Measurements from ENCODE around the gene TAGLN2. TPM values are rescaled to one million over a fixed set of nuclear protein-coding genes. Genes with fewer than 3 reads are reported as not detected.
A peak's percentile ranks its signal among the peaks of the same experiment; 100 is the strongest.

TAGLN2 gene
- polyA plus RNA-seq, 4 donors, result 244 to 472 (median 400) TPM

DNA sequence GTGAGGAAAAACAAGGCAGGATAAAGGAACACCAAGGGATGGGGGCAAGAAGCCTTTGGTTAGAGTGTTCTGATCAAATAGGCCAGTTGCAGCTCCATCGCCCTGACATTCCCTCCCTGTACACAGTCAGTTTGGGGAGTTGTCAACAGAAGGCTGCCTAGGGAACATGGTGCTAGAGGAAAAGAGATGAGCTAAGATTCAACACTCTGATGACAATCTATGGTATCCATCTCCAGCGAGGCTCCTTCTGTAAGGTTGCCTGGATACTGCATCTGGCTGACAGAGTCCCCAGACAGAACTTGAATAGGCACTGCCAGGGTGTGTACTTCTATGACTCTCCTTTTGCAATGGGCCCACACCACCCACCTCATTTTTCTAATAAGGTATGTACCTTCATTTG lies 40.0 kb upstream of the TAGLN2 start:
- H3K27me3 ChIP-seq (ENCODE audit: control insufficient read depth in 3 of 3, insufficient read depth in 3 of 3, low read length in 3 of 3), result no peaks in the 10 kb centered on the region
- H3K4me3 ChIP-seq (ENCODE audit: low read depth in 1 of 3, low read length in 3 of 3), result peak overlapping the region in 1 of 3 donors; percentile 43
- H3K27ac ChIP-seq (ENCODE audit: low read depth in 1 of 3, low read length in 2 of 3), result no peak overlapping the region
- H3K4me1 ChIP-seq (ENCODE audit: control insufficient read depth in 3 of 3, insufficient read depth in 2 of 3, low read depth in 1 of 3, low read length in 2 of 3), result peaks cover 3 to 37% (median 4%) of the 10 kb centered on the region in 3 donors
- DNase-seq, result no peak
- no peaks in the 10 kb centered on the region for H3K9me3 ChIP-seq (ENCODE audit: control insufficient read depth in 2 of 2, insufficient read depth in 1 of 2, low read depth in 1 of 2, low read length in 1 of 2)
- WGBS, 3 donors, result 85 to 93% (median 88%) methylated on average over 2 of the region's 2 CpGs
- FAIRE-seq, result no peak
- no peaks in the 10 kb centered on the region for H3K36me3 ChIP-seq (ENCODE audit: control insufficient read depth in 3 of 3, insufficient read depth in 2 of 3, low read depth in 1 of 3, low read length in 3 of 3)

DNA sequence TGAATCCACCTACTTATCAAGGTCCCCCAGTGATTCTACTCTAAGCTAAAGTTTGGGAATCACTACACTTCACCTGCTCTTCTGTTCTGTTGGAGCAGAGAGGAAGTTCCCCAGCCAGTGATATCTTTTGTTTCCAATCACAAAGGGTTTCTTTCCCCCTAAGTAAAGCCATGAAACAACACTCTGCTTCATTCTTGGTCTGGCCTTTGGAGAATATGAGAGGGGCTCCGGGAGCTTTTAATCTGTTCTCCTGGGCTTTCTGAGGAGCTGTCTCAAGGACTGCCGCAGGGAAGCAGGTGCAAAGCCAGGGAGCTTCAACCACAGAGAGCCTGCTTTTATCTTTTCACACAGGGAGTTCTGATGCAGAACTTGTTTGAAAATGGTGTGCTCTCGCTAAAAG lies 38.8 kb upstream of the TAGLN2 start:
- Histone ChIP-seq H3K9me3 (ENCODE audit: control insufficient read depth in 2 of 2, insufficient read depth in 1 of 2, low read depth in 1 of 2, low read length in 1 of 2) (no peaks in the 10 kb centered on the region), H3K36me3 (ENCODE audit: control insufficient read depth in 3 of 3, insufficient read depth in 2 of 3, low read depth in 1 of 3, low read length in 3 of 3) (no peaks in the 10 kb centered on the region), H3K27me3 (ENCODE audit: control insufficient read depth in 3 of 3, insufficient read depth in 3 of 3, low read length in 3 of 3) (no peaks in the 10 kb centered on the region), H3K27ac (ENCODE audit: low read depth in 1 of 3, low read length in 2 of 3) (peak overlapping the region in 1 of 3 donors; percentile 56), H3K4me1 (ENCODE audit: control insufficient read depth in 3 of 3, insufficient read depth in 2 of 3, low read depth in 1 of 3, low read length in 2 of 3) (peaks cover 0 to 32% (median 3%) of the 10 kb centered on the region in 3 donors), H3K4me3 (ENCODE audit: low read depth in 1 of 3, low read length in 3 of 3) (peak overlapping the region in 1 of 3 donors; percentile 43)
- 14 to 66% (median 34%) methylated on average over 3 of the region's 3 CpGs for WGBS, 3 donors
- FAIRE-seq (no peak), DNase-seq (no peak)

DNA sequence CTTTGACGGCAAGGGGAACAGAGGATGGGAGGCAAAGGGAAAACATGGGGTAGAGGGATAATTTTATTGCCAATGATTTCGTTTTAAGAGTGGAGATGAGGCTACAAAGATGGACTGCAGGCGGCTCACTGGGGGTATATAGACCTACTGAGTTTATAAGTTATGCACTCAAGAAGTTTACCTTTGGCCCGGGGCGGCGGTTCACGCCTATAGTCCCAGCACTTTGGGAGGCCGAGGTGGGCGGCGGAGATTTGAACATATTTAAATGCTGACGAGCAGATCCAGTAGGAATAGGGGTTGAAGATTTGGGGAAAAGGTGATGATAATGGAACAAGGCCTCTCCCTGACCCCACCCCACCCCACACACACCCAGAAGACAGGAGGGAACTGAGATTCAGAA lies 36.9 kb upstream of the TAGLN2 start:
- DNase-seq, result no peak
- 59 to 86% (median 74%) methylated on average over 11 of the region's 11 CpGs for WGBS, 3 donors
- Histone ChIP-seq H3K36me3 (ENCODE audit: control insufficient read depth in 3 of 3, insufficient read depth in 2 of 3, low read depth in 1 of 3, low read length in 3 of 3) (no peaks in the 10 kb centered on the region), H3K4me1 (ENCODE audit: control insufficient read depth in 3 of 3, insufficient read depth in 2 of 3, low read depth in 1 of 3, low read length in 2 of 3) (peaks cover 0 to 38% (median 2%) of the 10 kb centered on the region in 3 donors), H3K4me3 (ENCODE audit: low read depth in 1 of 3, low read length in 3 of 3) (peak overlapping the region in 2 of 3 donors; percentile 9 to 43), H3K27me3 (ENCODE audit: control insufficient read depth in 3 of 3, insufficient read depth in 3 of 3, low read length in 3 of 3) (no peaks in the 10 kb centered on the region), H3K27ac (ENCODE audit: low read depth in 1 of 3, low read length in 2 of 3) (peak overlapping the region; percentile 6 to 75 (median 59)), H3K9me3 (ENCODE audit: control insufficient read depth in 2 of 2, insufficient read depth in 1 of 2, low read depth in 1 of 2, low read length in 1 of 2) (no peaks in the 10 kb centered on the region)
- FAIRE-seq, result no peak

DNA sequence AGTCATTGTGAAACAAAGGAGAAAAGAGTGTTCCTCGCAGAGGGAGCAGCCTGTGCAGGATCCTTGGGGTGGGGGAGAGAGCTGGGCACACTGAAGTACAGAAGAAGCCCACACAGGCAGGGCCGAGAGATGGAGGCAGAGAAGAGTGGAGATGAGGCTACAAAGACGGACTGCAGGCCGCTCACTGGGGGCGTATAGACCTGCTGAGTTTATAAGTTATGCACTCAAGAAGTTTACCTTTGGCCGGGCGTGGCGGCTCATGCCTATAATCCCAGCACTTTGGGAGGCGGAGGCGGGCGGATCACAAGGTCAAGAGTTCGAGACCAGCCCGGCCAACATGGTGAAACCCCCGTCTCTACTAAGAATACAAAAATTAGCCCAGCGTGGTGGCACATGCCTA lies 36.3 kb upstream of the TAGLN2 start:
- Histone ChIP-seq H3K9me3 (ENCODE audit: control insufficient read depth in 2 of 2, insufficient read depth in 1 of 2, low read depth in 1 of 2, low read length in 1 of 2) (no peaks in the 10 kb centered on the region), H3K36me3 (ENCODE audit: control insufficient read depth in 3 of 3, insufficient read depth in 2 of 3, low read depth in 1 of 3, low read length in 3 of 3) (no peaks in the 10 kb centered on the region), H3K27ac (ENCODE audit: low read depth in 1 of 3, low read length in 2 of 3) (peak overlapping the region; percentile 21 to 75 (median 59)), H3K4me1 (ENCODE audit: control insufficient read depth in 3 of 3, insufficient read depth in 2 of 3, low read depth in 1 of 3, low read length in 2 of 3) (peaks cover 0 to 38% (median 2%) of the 10 kb centered on the region in 3 donors), H3K4me3 (ENCODE audit: low read depth in 1 of 3, low read length in 3 of 3) (peak overlapping the region in 2 of 3 donors; percentile 22 to 43), H3K27me3 (ENCODE audit: control insufficient read depth in 3 of 3, insufficient read depth in 3 of 3, low read length in 3 of 3) (no peaks in the 10 kb centered on the region)
- FAIRE-seq, result no peak
- DNase-seq, result peak; percentile 65 to 87
- WGBS, 3 donors, result 21 to 54% (median 38%) methylated on average over 15 of the region's 15 CpGs

DNA sequence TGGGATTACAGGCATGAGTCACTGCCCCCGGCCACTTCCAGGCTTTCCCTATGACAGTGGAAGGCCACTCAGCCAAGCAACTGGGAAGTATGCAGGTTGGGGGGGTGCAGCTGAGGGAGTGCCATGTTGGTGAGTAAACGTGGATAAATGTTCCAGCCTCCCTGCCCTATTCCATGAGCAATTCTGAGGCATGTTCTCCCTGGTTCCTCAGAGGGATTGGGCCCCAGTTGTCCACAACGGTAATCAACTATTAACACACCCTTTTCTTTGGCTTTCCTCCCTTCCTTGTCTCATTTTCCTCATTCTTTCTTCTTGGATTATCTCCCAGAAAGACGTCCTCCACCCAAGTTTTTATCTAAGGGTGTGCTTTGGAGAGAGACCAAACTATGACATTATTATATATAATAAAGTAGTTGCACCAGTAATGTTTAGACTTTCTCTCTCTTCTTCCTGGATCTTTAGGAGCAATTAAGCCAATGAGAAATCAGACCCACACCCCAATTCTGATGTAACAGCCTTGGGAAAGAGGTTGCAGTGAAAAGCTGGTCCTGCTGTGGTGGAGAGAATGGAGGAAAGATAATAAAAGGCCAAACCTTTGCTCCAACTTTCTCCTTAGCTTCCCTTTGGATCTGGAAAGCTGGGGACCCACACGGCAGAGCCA lies 35.5 kb upstream of the TAGLN2 start:
- peak overlapping the region in 2 of 3 donors; percentile 22 to 43 for H3K4me3 ChIP-seq (ENCODE audit: low read depth in 1 of 3, low read length in 3 of 3)
- H3K9me3 ChIP-seq (ENCODE audit: control insufficient read depth in 2 of 2, insufficient read depth in 1 of 2, low read depth in 1 of 2, low read length in 1 of 2), result no peaks in the 10 kb centered on the region
- WGBS, 3 donors, result 11 to 38% (median 28%) methylated on average over 5 of the region's 5 CpGs
- no peaks in the 10 kb centered on the region for H3K36me3 ChIP-seq (ENCODE audit: control insufficient read depth in 3 of 3, insufficient read depth in 2 of 3, low read depth in 1 of 3, low read length in 3 of 3)
- DNase-seq (peak; percentile 78 to 97), FAIRE-seq (peak; percentile 33)
- no peaks in the 10 kb centered on the region for H3K27me3 ChIP-seq (ENCODE audit: control insufficient read depth in 3 of 3, insufficient read depth in 3 of 3, low read length in 3 of 3)
- H3K4me1 ChIP-seq (ENCODE audit: control insufficient read depth in 3 of 3, insufficient read depth in 2 of 3, low read depth in 1 of 3, low read length in 2 of 3), result peaks cover 0 to 38% (median 2%) of the 10 kb centered on the region in 3 donors
- peak overlapping the region; percentile 37 to 75 (median 59) for H3K27ac ChIP-seq (ENCODE audit: low read depth in 1 of 3, low read length in 2 of 3)

DNA sequence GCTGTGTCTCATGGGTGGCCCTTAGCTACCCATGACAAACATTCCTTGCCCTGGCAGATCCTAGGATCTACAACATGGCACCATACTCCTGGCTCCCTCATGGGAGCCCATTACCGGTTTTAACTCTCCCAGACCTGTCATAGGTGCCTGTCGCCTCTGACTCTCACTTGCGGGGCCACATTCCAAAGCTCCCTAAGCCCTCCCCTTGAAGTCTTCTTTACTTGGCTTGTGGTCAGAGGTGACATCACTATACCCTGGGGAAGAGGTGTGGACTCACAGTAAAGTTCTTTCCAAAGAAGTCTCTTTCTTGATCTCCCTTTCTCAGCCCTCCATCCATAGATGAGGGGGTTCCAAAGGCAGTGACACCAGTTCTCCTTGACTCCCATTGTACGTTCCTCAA lies 34.1 kb upstream of the TAGLN2 start:
- Histone ChIP-seq H3K27me3 (ENCODE audit: control insufficient read depth in 3 of 3, insufficient read depth in 3 of 3, low read length in 3 of 3) (no peaks in the 10 kb centered on the region), H3K36me3 (ENCODE audit: control insufficient read depth in 3 of 3, insufficient read depth in 2 of 3, low read depth in 1 of 3, low read length in 3 of 3) (no peaks in the 10 kb centered on the region), H3K4me3 (ENCODE audit: low read depth in 1 of 3, low read length in 3 of 3) (no peak overlapping the region), H3K4me1 (ENCODE audit: control insufficient read depth in 3 of 3, insufficient read depth in 2 of 3, low read depth in 1 of 3, low read length in 2 of 3) (peaks cover 0 to 35% (median 2%) of the 10 kb centered on the region in 3 donors), H3K27ac (ENCODE audit: low read depth in 1 of 3, low read length in 2 of 3) (peak overlapping the region in 1 of 3 donors; percentile 40), H3K9me3 (ENCODE audit: control insufficient read depth in 2 of 2, insufficient read depth in 1 of 2, low read depth in 1 of 2, low read length in 1 of 2) (no peaks in the 10 kb centered on the region)
- FAIRE-seq (no peak), DNase-seq (no peak)
- WGBS, 3 donors, result 64 to 81% (median 70%) methylated on average over 4 of the region's 4 CpGs

DNA sequence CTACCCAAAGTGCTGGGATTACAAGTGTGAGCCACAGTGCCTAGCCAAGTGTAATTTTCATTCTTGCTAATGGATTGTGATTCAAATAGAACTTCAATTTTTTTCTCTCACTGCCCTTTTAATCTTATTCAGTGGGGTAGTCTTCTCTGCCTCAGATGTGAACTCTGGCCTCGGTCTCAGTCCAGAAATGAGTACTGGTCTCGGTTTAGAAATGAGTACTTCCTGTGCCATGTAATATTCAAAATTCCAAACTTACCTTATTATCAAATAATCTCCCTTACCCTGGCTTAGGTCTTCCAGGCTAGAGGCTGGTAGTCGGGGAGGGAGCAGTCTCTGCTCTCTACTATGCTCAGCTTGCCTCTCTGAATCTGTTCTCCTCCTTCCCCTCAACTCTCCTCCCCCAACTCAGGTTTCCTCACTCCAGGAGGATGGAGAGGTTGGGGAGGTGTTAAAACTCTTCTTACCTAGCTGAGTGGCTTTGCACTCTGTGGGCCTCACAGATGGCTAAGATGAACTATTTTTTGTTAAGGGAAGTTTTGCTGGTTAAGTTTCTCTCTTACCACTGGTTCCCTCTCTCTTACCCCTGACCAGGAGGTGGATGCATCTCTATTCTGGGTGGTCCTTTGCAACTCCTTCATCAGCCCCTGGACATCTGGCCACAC lies 33.5 kb upstream of the TAGLN2 start:
- H3K4me3 ChIP-seq (ENCODE audit: low read depth in 1 of 3, low read length in 3 of 3), result no peak overlapping the region
- H3K36me3 ChIP-seq (ENCODE audit: control insufficient read depth in 3 of 3, insufficient read depth in 2 of 3, low read depth in 1 of 3, low read length in 3 of 3), result no peaks in the 10 kb centered on the region
- no peaks in the 10 kb centered on the region for H3K27me3 ChIP-seq (ENCODE audit: control insufficient read depth in 3 of 3, insufficient read depth in 3 of 3, low read length in 3 of 3)
- peaks cover 0 to 35% (median 2%) of the 10 kb centered on the region in 3 donors for H3K4me1 ChIP-seq (ENCODE audit: control insufficient read depth in 3 of 3, insufficient read depth in 2 of 3, low read depth in 1 of 3, low read length in 2 of 3)
- no peak for FAIRE-seq
- no peaks in the 10 kb centered on the region for H3K9me3 ChIP-seq (ENCODE audit: control insufficient read depth in 2 of 2, insufficient read depth in 1 of 2, low read depth in 1 of 2, low read length in 1 of 2)
- DNase-seq, result no peak
- 57 to 71% (median 59%) methylated on average over 3 of the region's 3 CpGs for WGBS, 3 donors
- peak overlapping the region in 1 of 3 donors; percentile 55 for H3K27ac ChIP-seq (ENCODE audit: low read depth in 1 of 3, low read length in 2 of 3)

DNA sequence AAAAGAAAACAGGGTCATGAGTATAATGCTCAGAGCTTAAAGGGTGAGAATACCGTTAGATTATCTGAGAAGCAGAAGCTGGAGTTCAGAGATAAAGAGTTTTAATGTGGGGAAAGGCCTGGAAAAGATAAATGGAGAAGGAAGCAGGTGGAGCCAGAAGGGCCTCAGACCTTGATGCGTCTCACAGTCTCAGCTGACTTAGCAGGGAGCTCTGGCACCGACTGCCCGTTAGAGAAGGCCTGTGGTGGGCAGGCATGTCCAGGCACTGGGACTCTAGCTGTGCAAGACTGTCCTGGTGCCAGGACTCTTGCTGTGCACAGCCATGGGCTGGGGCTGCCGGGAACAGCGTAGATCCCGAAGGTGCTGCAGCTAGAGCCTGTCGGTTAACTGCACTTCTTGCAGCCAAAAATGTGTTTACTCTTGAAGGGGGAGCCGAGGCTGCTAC lies 32.5 kb upstream of the TAGLN2 start:
- Histone ChIP-seq H3K36me3 (ENCODE audit: control insufficient read depth in 3 of 3, insufficient read depth in 2 of 3, low read depth in 1 of 3, low read length in 3 of 3) (no peaks in the 10 kb centered on the region), H3K4me3 (ENCODE audit: low read depth in 1 of 3, low read length in 3 of 3) (no peak overlapping the region), H3K4me1 (ENCODE audit: control insufficient read depth in 3 of 3, insufficient read depth in 2 of 3, low read depth in 1 of 3, low read length in 2 of 3) (peaks cover 0 to 35% (median 2%) of the 10 kb centered on the region in 3 donors), H3K27ac (ENCODE audit: low read depth in 1 of 3, low read length in 2 of 3) (peak overlapping the region in 2 of 3 donors; percentile 51 to 55), H3K9me3 (ENCODE audit: control insufficient read depth in 2 of 2, insufficient read depth in 1 of 2, low read depth in 1 of 2, low read length in 1 of 2) (no peaks in the 10 kb centered on the region), H3K27me3 (ENCODE audit: control insufficient read depth in 3 of 3, insufficient read depth in 3 of 3, low read length in 3 of 3) (no peaks in the 10 kb centered on the region)
- FAIRE-seq, result no peak
- 15 to 47% (median 27%) methylated on average over 9 of the region's 9 CpGs for WGBS, 3 donors
- DNase-seq, result peak in 1 of 2 donors; percentile 49

Measured in small intestine (tissue), 7 donors.